GM19324 (cell line): ENCODE measurements around the gene CDH4.

ENCODE experiments used
- ATAC-seq: cut with Tn5 transposase; IDR thresholded peaks from one replicate; pipeline ENCODE4 v1.9.1; 2021; ENCODE audit warnings: mild to moderate bottlenecking, moderate library complexity; ENCODE audit not compliant: unreplicated experiment, low FRiP score

CDH4 gene

DNA sequence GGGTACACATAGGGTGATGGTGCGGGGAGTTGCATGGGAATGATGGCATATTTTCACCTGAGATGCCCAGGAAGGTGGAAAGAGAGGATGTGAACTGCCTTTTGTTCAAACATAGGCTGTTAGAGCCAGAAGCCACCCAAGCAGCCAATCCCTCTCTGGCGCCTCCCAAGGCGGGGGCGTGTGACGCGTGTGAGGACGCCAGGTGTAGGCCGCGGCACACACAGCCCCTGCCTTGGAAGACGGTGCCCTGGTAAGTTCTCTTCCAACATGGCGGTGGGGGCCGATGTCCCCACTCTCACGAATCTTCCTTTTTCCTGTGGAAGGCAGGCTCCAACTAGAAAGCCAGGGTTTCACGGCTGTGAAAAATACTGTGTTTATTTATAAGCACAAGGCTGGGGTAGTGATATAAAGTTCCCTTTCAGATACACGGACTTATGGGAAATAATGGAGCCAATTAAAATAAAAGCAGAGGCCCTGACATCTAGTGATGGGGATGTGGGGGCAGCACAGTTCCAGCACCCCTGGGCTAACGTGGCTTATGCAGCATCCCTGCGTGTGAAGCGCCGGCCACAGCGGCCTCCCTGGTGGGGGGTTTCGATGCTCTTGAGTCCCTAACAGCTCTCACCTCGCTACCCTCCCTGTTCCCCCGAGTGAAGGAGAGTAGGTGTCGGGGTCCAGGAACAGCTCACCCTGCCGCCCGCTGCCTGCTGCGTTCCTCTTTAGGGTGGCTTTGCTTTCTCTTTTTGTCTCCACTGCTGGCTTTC lies 28.3 kb downstream of the CDH4 start:
- no peak for ATAC-seq

DNA sequence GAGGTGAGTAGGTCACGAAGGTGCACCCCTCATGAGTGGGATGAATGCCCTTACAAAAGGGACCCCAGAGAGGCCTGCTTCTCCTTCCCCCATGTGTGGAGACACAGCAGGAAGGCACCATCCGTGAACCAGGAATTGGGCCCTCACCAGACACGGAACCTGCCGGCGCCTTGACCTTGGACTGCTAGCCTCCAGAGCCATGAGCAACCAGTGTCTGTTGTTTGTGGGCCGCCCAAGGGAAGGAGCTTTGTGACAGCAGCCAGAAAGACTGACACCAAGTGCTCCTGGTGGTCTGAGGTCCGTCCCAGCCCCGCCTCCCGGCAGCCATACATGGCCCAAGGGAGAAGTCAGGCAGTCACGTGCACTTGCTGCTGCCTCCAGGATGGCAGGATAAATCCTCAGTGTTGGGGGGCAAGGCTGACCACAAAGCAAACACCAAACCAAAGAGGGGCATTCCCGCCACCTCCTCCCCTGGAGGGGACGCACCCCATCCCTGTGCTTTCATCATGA lies 29.3 kb downstream of the CDH4 start:
- no peak for ATAC-seq

DNA sequence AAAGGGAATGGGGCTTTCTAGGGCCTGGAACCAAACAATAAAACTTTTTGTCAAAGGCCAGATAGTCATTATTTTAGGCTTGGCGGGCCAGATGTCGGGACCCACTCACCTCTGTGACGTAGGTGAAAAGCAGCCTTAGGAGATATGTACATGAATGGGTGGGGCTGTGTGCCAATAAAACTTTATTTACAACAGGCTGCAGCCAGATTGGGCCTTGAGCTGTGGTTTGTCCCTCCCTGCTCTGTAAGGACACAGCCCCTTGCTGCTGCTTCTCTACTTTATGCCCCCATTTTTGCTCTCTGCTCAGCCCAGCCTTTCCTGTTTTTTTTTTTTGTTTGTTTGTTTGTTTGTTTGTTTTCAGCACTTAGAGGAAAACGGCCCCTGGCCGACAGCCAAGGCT lies 32.7 kb downstream of the CDH4 start:
- no peak for ATAC-seq

DNA sequence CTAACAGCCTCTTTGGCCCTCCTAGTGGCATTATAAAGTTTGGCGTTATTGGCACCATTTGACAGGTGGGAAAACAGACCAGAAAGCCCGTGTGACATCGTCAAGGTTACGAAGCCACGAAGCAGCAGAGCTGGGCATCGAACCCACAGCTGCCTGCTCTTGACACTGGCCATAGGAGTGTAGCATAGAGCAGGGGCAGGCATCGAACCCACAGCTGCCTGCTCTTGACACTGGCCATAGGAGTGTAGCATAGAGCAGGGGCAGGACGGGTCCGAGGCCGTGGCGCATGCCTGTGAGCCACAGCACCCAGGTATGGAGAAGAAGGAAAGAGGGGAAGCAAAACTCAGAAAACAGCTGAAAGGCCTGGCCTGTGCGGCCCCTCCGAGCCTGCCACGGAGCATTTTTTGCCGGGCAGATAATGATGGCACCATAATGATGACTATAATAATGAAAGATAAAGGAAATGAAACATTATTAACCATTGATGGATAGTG lies 33.1 kb downstream of the CDH4 start:
- ATAC-seq: no peak

DNA sequence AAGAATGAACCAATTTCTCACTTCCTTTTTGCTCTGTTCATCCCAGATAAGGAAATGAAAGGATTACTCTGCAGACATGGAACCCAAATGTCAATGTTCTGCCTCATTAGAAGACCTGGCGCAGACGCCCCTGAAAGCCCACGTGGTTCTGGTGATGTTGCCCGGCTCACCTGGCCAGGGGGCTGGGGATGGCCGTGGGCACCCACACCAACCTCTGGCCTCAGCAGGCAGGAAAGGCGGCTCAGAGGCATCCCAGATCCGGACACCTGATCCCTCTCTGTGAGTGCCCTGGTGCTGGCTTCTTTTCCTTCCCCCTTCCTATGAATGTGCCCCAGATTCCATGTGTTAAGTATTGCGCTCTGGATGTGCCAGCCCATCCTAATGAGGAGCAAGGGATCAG lies 33.6 kb downstream of the CDH4 start:
- no peak for ATAC-seq

DNA sequence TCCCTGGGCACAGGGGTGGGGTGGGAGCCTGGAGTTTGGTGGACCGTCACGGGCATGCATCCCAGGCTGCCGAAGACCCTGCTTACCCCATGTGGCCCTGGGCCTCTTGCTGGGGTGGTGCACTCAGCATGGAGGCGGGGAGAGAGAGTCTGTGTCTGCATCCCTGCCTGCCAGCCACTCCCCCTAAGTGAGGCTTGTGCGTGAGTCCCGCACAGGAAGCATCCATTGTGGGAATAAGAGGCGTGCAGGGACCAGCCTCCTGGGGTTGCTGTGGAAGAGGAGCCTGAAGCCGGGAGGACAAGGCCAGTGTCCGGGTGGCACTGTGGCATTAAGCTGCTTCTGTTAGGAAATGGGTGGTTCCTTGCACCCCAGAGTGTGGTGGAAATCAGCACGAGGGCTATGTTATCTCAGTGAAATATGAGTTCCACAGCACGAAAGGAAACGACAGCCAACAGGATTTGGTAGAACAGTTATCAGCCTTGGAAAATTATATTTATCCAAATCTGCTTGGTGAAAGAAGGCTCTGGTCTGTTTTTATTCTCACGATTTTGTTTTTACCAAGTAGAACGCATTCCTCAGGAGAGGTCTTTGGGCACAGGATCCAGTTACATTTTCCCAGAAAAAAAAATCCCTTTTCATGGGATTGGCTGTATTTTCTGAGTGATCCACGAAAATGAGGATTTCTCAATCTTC lies 35.7 kb downstream of the CDH4 start:
- ATAC-seq: no peak

DNA sequence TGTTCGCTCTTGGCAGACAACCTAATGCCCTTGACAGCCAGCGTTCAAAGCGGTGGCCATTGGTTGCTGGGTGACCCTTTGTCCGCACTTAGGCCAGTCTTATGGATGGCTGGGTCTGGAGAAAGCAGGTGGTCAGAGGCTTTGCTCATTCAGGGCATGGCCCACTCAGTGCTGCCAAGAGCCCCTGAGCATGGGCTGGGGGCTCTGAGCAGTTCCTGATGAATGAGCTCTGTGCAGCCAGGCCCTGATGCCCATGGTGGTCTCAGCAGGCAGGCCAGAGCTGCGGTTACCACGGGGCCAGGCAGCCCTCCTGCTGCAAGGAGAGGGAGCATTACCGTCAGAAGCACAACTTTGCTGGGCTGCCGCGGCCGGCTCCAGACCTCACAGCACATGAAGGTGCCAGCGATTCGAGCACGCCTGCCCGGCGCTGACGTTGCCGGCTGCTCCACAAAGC lies 36.3 kb downstream of the CDH4 start:
- ATAC-seq: no peak

DNA sequence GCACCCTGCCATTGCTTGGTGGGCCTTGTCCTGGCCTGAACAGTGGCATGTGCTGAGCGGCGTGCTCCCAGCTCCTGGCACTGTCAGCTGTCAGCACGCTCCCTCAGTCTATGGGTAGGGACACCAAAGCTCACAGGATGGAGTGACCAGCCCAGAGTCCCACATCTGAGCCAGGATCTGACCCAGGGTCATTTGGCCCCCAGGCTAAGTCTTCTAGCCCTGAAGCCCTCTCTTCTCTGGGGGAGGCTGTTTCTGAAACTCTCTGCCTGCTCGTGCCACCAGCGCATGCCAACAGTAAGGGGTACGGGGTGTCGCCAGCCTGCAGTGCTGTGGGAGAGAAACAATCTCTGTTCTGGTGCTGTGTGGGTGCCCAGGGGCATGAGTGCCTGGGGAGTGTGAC lies 37.1 kb downstream of the CDH4 start:
- no peak for ATAC-seq

DNA sequence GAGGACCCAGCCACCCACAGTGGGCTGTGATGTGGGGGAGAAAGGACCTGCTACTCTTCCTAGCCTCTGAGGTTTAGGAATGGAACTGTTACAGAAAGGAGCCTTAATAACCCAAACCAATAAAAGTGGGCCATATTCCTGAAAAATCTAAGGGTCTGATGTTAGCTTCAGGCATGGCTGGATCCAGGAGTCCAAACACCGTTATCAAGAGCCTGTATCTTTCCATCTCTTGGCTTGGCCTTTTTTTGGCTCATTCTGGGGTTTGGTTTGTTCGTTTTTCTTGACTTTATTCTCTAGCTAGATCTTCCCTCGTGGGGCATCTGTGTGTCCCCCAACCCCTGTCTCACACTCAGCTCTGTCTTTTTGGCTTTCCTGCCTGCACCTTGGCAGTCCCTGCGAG lies 38.7 kb downstream of the CDH4 start:
- no peak for ATAC-seq

DNA sequence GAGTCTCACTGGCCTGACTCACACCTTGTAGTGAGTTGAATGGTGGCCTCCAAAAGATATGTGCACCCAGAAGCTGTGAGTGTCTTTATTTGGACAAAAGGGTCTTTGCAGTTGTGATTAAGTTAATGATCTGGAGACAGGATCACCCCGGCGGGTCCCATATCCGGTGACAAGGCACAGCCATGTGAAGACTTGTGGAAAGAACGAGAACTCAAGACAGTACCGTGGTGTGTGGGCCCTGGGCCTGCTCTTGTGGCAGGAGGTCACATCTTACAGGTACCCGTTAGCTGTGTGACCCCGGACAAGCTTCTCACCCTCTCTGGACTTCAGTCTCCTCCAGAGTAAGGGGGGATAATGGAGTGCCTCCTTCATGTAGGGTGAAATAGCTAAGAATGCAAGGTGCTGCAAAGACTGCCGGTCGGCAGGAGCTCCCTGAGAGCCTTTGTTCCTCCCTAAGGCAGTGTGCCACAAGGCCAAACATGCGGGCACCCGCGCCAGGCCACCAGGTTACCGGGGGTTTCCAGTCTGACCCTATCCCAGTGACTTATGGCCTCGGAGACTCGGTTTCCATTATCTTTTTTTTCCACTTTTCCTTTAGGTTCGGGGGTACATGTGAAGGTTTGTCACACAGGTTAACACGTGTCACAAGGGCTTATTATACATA lies 39.2 kb downstream of the CDH4 start:
- no peak for ATAC-seq

DNA sequence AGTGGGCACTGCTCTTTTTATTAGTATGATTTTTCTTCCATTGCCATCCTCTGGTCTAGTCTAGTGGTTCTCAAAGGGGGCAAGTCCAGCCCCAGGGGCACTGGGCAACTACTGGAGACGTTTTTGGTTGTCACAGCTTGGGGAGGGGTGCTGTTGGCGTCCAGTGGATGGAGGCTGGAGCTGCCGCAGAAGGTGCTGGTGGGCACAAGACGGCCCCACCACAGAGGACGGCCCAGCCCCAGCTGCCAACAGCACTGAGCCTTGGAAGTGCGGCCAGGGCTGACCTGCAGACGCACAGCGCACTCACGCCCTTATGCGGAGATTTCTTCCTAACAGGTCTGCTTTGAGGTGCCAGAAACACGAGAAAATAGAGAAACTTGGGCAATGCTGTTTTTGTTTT lies 40.3 kb downstream of the CDH4 start:
- ATAC-seq: no peak

DNA sequence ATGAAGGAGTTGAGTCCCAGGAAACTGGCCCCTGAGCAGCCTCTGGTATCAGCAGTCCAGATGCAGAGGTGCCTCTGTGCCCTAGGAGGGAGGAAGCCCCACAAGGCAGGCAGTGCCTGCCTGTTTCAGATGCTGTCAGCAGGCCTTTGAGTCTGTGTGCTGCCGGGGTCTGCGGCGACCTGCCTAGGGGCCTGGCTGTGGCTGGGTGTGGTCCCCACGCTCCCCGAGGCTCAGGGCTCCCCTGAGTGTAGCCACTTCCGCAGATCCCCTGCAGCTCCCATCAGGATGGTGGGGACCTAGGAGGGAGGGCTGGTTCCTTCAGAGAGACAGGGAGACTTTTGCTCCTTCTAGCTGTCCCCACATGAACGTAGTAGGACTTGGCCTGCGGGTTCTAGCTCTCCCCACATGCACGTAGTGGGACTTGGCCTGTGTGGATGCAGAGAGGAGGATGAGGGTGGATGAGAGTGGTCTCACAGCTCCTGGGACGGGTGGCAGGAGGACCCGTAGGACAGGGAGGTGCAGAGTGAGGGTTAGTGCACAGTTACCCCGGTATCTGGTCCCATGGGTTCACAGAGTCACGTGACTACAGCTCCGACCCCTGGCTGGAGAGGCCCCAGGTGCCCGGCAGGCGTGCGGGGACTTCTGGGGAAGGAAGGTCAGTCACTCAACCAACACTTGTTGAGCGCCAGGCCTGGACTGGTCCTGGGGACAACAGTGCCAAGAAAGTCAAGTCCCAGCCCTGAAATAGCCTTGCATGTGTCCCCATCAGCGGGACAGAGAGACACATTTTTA lies 41.0 kb downstream of the CDH4 start:
- ATAC-seq: no peak

DNA sequence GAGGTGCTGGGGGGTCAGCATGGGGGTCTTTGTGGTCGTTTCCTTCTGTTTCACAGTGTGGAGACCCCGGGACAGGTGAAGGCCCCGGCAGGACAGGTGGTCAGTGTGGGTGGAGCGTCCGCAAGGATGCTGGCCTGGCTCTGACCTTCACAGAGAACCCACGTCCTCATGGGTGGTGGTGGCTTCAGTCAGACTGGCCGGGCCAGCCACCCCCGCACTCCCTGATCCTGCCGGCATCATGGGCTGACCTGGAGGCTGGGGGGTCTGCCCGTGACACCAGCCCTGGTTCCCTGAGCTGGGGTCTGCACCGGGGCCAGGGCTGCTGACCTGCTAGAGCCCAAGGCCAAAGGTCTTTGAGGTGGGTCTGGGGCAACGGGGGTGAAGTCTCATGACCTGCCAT lies 41.9 kb downstream of the CDH4 start:
- ATAC-seq: no peak

DNA sequence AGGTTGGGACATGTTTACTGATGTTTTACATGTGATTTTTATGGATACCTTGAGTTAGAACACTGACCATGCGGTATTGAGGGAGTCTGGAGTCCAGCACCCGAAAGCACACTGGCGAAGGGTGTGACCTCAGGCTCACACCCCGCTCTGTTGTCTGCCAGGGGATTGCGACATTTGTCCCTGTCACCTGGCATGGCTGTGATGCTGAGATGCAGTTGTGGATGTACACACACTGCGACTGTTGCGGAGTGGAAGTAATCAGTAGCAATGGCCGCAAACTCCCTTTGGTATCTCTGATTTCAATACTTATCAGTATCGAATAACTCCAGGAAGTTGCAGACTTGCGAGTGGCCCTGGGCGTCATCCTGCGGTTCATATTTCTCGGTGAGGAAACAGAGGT lies 43.2 kb downstream of the CDH4 start:
- ATAC-seq: no peak

DNA sequence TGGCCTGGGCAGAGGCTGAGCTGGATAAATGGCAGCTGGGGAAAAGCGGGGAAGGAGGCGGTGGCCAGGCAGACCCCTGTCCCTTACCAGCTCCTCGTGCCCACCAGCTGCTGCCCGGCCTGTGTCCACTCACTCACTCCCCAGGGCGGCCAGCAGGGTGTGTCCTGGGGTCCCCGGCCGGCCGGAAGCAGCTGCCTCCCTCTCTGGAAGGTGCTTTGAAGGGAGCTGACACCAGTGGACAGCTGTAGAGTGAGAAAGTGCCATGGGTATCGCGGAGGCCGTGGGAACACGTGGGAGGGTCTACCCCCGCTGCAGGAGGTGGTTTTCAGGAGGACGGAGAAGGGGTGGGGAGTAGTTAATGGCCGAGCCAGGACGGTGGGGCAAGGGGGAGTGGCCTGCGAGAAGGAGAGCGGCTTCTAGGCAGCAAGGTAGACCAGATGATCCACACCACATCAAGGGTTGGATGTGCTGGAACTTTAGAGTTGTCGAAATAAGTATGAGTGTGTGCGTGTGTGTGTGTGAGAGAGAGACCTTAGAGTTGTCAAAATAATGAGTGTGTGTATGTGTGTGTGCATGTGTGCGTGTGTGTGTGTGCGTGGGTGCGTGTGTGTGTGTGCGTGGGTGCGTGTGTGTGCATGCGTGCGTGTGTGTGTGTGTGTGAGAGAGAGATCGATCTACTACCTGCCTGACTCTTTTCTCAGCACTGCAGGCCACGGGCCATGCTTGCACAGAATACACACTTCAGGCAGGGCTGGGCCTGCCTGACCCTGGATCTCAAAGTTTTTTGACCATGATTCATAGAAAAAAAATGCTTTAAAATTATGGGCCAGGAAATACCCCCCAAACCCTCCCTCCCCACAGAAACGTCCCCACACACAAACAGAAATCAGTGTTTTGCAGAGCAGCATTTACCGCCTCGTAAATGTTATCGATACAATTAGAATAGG lies 43.9 kb downstream of the CDH4 start:
- ATAC-seq: no peak

DNA sequence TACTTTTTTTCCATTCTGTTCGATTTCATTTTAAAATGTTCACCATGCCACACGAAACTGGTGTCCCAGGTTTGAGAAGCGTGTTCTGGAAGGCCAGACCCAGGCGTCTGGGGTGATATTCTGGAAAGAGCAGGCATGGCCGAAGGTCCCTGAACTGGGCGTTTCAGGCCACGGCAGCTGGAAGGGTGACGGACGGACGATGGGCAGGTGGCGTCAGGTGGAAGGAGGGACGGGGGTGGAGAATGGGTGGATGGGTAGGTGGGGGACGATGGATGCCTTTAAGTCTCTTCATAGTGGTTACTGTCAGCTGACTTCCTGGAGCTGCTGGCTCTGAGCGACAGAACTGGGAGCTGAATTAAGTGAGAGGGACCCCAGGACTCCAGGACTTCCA lies 44.6 kb downstream of the CDH4 start:
- ATAC-seq: no peak

DNA sequence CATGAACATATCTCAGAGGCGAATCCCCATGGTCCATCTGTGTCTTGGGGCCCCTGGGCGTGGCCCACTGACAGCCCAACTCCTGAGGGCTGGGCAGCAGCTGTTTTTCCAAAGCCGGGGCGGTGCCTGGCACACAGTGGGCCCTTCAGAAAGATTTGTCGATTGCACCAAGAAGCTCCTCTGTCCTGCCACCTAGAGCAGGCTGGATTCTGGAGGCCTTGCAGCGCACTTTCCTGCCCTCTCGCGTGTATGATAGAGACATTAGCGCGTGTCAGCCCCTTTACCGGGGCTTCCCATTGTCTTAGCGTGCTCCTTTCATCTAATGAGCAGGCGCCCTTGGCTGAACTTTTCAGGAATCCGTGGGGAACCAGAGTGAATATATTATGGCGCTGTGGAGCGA lies 45.4 kb downstream of the CDH4 start:
- ATAC-seq: no peak

DNA sequence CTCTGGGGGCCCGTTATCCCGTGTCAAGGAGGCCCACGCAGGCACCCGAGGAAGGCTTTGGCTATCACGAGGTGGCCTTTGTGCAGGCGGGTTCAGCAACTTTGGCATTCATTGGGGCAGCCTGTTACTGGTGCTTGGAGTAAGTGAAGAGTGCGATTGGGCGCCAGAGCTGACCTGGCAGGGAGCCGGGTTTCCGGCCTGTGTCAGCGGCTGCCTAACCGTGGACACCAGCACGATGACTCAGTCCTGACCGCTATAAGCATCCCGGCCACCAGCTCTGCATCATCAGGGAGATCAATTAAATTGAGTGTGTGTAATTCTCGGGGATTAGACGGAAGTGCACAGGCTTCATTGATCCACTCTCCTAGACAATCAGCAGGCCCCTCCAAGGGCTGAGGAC lies 45.9 kb downstream of the CDH4 start:
- ATAC-seq: no peak

DNA sequence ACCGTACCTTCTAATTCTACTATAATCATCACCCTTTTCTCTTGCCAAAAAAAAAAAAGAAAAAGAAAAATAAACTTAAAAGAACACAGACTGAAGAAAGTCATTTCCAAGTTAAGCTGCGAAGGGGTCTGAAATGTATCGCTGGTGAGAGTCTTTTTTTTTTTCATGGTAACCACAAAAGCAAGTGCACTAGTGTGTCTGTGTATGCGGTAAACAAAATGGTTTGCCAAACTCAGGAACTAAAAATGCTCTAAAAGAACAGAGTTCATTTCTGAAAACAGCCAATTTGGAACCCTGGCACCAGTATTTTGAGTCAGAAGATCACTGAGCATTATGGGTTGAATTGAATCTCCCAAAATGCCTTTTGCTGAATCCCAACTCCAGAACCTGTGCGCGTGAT lies 46.6 kb downstream of the CDH4 start:
- no peak for ATAC-seq
